OCI-LY1 (cell line): Measurements from ENCODE around the gene TLK2.

Source experiments
- H2AFZ ChIP-seq: fragments of 200-600 bp; sonication (generic), shearing (Covaris generic); 2 replicates; pipeline ENCODE4 v1.6.0; 2014; ENCODE audit warnings: antibody characterized with exemption, mild to moderate bottlenecking, low read length
- H3F3A ChIP-seq: fragments of 200-600 bp; sonication (generic), shearing (Covaris generic); 2 replicates; pipeline ENCODE4 v1.6.0; 2014; ENCODE audit warnings: mild to moderate bottlenecking, antibody characterized with exemption, low read length, moderate library complexity; ENCODE audit not compliant: insufficient read depth
- H3K27ac ChIP-seq: fragments of 200-600 bp; sonication (generic); 2 replicates; pipeline ENCODE4 v1.5.1; 2014; ENCODE audit warnings: low read length, mixed run types, mild to moderate bottlenecking, low read depth; ENCODE audit not compliant: poor library complexity, severe bottlenecking
- H3K27me3 ChIP-seq: fragments of 200-600 bp; sonication (generic); 2 replicates; pipeline ENCODE4 v1.6.0; 2014; ENCODE audit warnings: antibody characterized with exemption, mild to moderate bottlenecking, low read length, moderate library complexity; ENCODE audit not compliant: insufficient read depth
- H3K36me3 ChIP-seq: fragments of 200-600 bp; sonication (generic); 2 replicates; pipeline ENCODE4 v1.6.1; 2014; ENCODE audit warnings: mild to moderate bottlenecking, antibody characterized with exemption, low read length, moderate library complexity, mixed read lengths; ENCODE audit not compliant: insufficient read depth
- H3K4me1 ChIP-seq: fragments of 200-600 bp; sonication (generic); 2 replicates; pipeline ENCODE4 v1.5.1; 2014; ENCODE audit warnings: mild to moderate bottlenecking, low read length, moderate library complexity; ENCODE audit not compliant: insufficient read depth, severe bottlenecking
- H3K4me2 ChIP-seq: fragments of 200-600 bp; sonication (generic), shearing (Covaris generic); 2 replicates; pipeline ENCODE4 v1.6.1; 2014; ENCODE audit warnings: low read length
- H3K4me3 ChIP-seq: fragments of 200-600 bp; sonication (generic); 2 replicates; pipeline ENCODE4 v1.5.1; 2014; ENCODE audit warnings: low read length, low read depth, mild to moderate bottlenecking, mixed read lengths; ENCODE audit not compliant: poor library complexity, severe bottlenecking
- H3K79me2 ChIP-seq: fragments of 200-600 bp; shearing (Covaris generic); 2 replicates; pipeline ENCODE4 v1.6.1; 2016; ENCODE audit warnings: mixed run types, low read length, mixed read lengths; ENCODE audit not compliant: insufficient read depth
- H3K9ac ChIP-seq: fragments of 200-600 bp; sonication (generic), shearing (Covaris generic); 2 replicates; pipeline ENCODE4 v1.6.1; 2014; ENCODE audit warnings: mild to moderate bottlenecking, low read length, mixed read lengths
- H3K9me2 ChIP-seq: fragments of 200-600 bp; sonication (generic), shearing (Covaris generic); 2 replicates; pipeline ENCODE4 v1.6.1; 2014; ENCODE audit warnings: low read depth, mild to moderate bottlenecking, low read length, mixed read lengths
- H3K9me3 ChIP-seq: fragments of 200-600 bp; shearing (Covaris generic); 2 replicates; pipeline ENCODE4 v1.6.1; 2014; ENCODE audit warnings: low read length, mixed read lengths
- H4K20me1 ChIP-seq: fragments of 200-600 bp; sonication (generic), shearing (Covaris generic); 2 replicates; pipeline ENCODE4 v1.6.0; 2016; ENCODE audit warnings: mild to moderate bottlenecking, low read length; ENCODE audit not compliant: insufficient read depth
- CTCF ChIP-seq: fragments of 200-600 bp; sonication (generic), shearing (Covaris generic); IDR thresholded peaks from 2 replicates; pipeline ENCODE4 v1.5.1; 2017; ENCODE audit warnings: mild to moderate bottlenecking, antibody characterized with exemption, low read length, moderate library complexity, mixed read lengths
- EZH2 ChIP-seq: fragments of 200-600 bp; sonication (generic), shearing (Covaris generic); IDR thresholded peaks from 2 replicates; pipeline ENCODE4 v1.8.0; 2017; ENCODE audit warnings: borderline replicate concordance, mixed run types, mild to moderate bottlenecking, antibody characterized with exemption, low read length, moderate library complexity, mixed read lengths

The TLK2 gene

GRCh38 chr17:62641153-62641552 is 162.5 kb downstream of the TLK2 start:
- Histone ChIP-seq H3K9ac (no peak overlapping the region), H3K27ac (no peak overlapping the region), H3K4me1 (no peaks in the 10 kb centered on the region), H2AFZ (no peak overlapping the region), H4K20me1 (no peaks in the 10 kb centered on the region), H3K9me2 (no peaks in the 10 kb centered on the region), H3F3A (no peaks in the 10 kb centered on the region), H3K4me2 (no peak overlapping the region), H3K27me3 (peaks cover 14% of the 10 kb centered on the region), H3K9me3 (no peaks in the 10 kb centered on the region), H3K79me2 (no peaks in the 10 kb centered on the region), H3K4me3 (no peak overlapping the region), H3K36me3 (no peaks in the 10 kb centered on the region)
- TF ChIP-seq CTCF (no peak), EZH2 (no peak)

- Histone ChIP-seq H3K4me1 (no peaks in the 10 kb centered on the region), H3F3A (no peaks in the 10 kb centered on the region), H4K20me1 (no peaks in the 10 kb centered on the region), H3K9me2 (no peaks in the 10 kb centered on the region), H3K79me2 (no peaks in the 10 kb centered on the region), H3K27ac (no peak overlapping the region), H3K9me3 (no peaks in the 10 kb centered on the region), H3K4me3 (no peak overlapping the region), H3K36me3 (no peaks in the 10 kb centered on the region), H3K4me2 (no peak overlapping the region), H3K9ac (no peak overlapping the region), H2AFZ (no peak overlapping the region), H3K27me3 (peaks cover 14% of the 10 kb centered on the region)
- TF ChIP-seq CTCF = no peak
Measured at GRCh38 chr17:62641951-62642350, 163.3 kb downstream of the TLK2 start.

DNA sequence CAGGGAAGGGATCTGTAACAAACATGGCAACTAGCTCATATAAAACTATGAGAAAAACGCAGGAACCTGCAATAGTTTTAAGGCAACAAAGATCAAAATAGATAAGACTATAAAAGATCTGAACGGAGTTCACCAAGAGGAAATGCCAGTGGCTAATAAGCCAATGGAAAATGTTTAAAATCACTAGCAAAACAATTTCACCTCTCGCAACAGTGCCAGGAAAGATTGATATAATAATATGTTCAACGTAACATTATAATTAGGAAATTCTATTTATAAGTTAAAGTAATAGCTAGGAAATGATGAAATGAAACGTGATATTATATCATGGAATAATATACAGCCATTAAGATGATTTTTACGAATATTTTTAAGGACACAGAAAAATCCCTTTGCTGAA is 164.9 kb downstream of the TLK2 start:
- Histone ChIP-seq H4K20me1 (no peaks in the 10 kb centered on the region), H3K9ac (no peak overlapping the region)

More for the DNA sequence above, 164.9 kb downstream of the TLK2 start:
- Histone ChIP-seq H3K4me2 (no peak overlapping the region), H3K4me1 (no peaks in the 10 kb centered on the region), H3K9me3 (no peaks in the 10 kb centered on the region), H3K27ac (no peak overlapping the region), H2AFZ (no peak overlapping the region), H3K9me2 (no peaks in the 10 kb centered on the region), H3K27me3 (peaks cover 14% of the 10 kb centered on the region), H3F3A (no peaks in the 10 kb centered on the region), H3K36me3 (no peaks in the 10 kb centered on the region), H3K4me3 (no peak overlapping the region), H3K79me2 (no peaks in the 10 kb centered on the region)
- TF ChIP-seq EZH2 (no peak), CTCF (no peak)
